ENCODE results near the gene LDAH. TPM values are rescaled to one million over a fixed set of nuclear protein-coding genes. Genes with fewer than 3 reads are reported as not detected.

Gene LDAH
- total RNA-seq (2014; rRNA removed; shearing (Covaris generic)), result 22.5 and 25.4 TPM in 2 replicates

GRCh38 chr2:20822535-20823490 is at the start of gene LDAH:
TSS of gene LDAH (minus strand) at chr2:20823101. CDS start at chr2:20801463, 21,638 bp downstream.
- peak; percentile 92 for DNase-seq
- peak within 1 kb of the TSS; percentile 90 for H3K4me3 ChIP-seq (ENCODE audit: insufficient read depth, low read depth, low read length)
- H3K27me3 ChIP-seq (ENCODE audit: control insufficient read depth, insufficient read depth, low read length), result peaks cover 2% of the 10 kb centered on the region; the same call in 1 of the 2 replicates
- no peaks in the 10 kb centered on the region for H3K36me3 ChIP-seq (replicated peaks; ENCODE audit: control insufficient read depth, insufficient read depth, low read length)

DNA sequence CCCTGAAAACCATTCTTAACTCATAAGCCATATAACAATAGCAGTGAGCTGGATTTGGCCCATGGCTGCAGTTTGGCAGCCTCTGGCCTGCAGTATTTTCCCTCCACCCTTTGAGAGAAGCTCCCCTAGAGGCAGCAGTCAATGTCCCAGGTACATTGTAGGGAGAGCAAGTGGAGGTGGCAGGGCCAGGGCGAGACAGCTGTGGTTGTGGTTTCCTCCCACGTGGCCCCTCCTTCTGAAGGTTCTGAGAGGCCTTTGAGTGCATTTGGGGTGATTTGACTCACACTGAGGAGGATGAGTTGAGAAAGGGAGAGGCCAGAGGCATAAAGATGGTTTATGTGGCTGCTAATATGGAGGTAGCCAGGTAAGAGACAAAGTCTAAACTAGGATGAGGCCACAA is 45.5 kb upstream of the LDAH start:
- Histone ChIP-seq H3K4me3 (ENCODE audit: insufficient read depth, low read depth, low read length) (no peak overlapping the region), H3K36me3 (replicated peaks; ENCODE audit: control insufficient read depth, insufficient read depth, low read length) (no peaks in the 10 kb centered on the region), H3K27me3 (ENCODE audit: control insufficient read depth, insufficient read depth, low read length) (no peaks in the 10 kb centered on the region)
- DNase-seq, result no peak

GRCh38 chr2:20862850-20863249 is 39.9 kb upstream of the LDAH start:
- no peaks in the 10 kb centered on the region for H3K36me3 ChIP-seq (replicated peaks; ENCODE audit: control insufficient read depth, insufficient read depth, low read length)
- no peak overlapping the region for H3K4me3 ChIP-seq (ENCODE audit: insufficient read depth, low read depth, low read length)
- DNase-seq, result no peak
- no peaks in the 10 kb centered on the region; the same call in 1 of the 2 replicates for H3K27me3 ChIP-seq (ENCODE audit: control insufficient read depth, insufficient read depth, low read length)

GRCh38 chr2:20855456-20855855 is 32.6 kb upstream of the LDAH start:
- DNase-seq, result no peak
- H3K4me3 ChIP-seq (ENCODE audit: insufficient read depth, low read depth, low read length), result no peak overlapping the region
- no peaks in the 10 kb centered on the region; the same call in 1 of the 2 replicates for H3K27me3 ChIP-seq (ENCODE audit: control insufficient read depth, insufficient read depth, low read length)
- H3K36me3 ChIP-seq (replicated peaks; ENCODE audit: control insufficient read depth, insufficient read depth, low read length), result no peaks in the 10 kb centered on the region

GRCh38 chr2:20852670-20853069 is 29.8 kb upstream of the LDAH start:
- Histone ChIP-seq H3K4me3 (ENCODE audit: insufficient read depth, low read depth, low read length) (no peak overlapping the region), H3K36me3 (replicated peaks; ENCODE audit: control insufficient read depth, insufficient read depth, low read length) (no peaks in the 10 kb centered on the region), H3K27me3 (ENCODE audit: control insufficient read depth, insufficient read depth, low read length) (no peaks in the 10 kb centered on the region; the same call in 1 of the 2 replicates)
- DNase-seq, result no peak

DNA sequence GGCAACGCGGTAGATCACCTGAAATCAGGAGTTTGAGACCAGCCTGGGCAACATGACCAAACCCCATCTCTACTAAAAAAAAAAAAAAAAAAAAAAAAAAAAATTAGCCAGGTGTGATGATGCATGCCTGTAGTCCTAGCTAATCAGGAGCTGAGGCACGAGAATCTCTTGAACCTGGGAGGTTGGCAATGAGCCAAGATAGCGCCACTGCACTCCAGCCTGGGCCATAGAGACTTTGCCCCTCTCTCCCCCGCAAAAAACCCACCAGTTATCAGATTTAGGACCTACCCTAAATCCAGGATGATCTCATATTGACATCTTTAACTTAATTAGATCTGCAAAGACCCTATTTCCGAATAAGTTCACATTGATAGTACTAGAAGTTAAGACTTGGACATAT is 29.2 kb upstream of the LDAH start:
- no peak for DNase-seq
- Histone ChIP-seq H3K36me3 (replicated peaks; ENCODE audit: control insufficient read depth, insufficient read depth, low read length) (no peaks in the 10 kb centered on the region), H3K4me3 (ENCODE audit: insufficient read depth, low read depth, low read length) (no peak overlapping the region), H3K27me3 (ENCODE audit: control insufficient read depth, insufficient read depth, low read length) (no peaks in the 10 kb centered on the region; the same call in 1 of the 2 replicates)

DNA sequence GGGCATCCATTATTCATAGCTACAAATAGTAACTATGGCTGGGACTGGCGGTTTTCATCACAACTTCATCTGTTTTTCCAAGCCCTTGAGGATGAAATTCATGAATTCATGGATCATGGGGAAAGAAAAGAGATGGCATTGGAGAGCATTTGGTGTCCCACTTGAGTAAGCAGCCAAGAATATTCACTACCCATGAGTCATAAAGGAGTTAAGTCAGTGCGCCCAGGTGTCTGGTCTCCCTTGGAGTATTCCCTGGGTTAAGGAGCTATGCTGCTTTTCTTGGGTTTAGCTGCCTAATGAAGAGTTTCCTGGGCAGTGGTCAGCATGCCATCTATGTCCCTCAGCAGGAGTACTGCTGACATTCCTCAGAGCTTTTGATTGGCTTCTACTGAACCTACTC is 21.3 kb upstream of the LDAH start:
- DNase-seq, result no peak
- H3K27me3 ChIP-seq (ENCODE audit: control insufficient read depth, insufficient read depth, low read length), result no peaks in the 10 kb centered on the region; the same call in 1 of the 2 replicates
- no peak overlapping the region for H3K4me3 ChIP-seq (ENCODE audit: insufficient read depth, low read depth, low read length)
- H3K36me3 ChIP-seq (replicated peaks; ENCODE audit: control insufficient read depth, insufficient read depth, low read length), result no peaks in the 10 kb centered on the region

GRCh38 chr2:20839052-20839451 is 16.2 kb upstream of the LDAH start:
- Histone ChIP-seq H3K27me3 (ENCODE audit: control insufficient read depth, insufficient read depth, low read length) (no peaks in the 10 kb centered on the region; the same call in 1 of the 2 replicates), H3K4me3 (ENCODE audit: insufficient read depth, low read depth, low read length) (no peak overlapping the region), H3K36me3 (replicated peaks; ENCODE audit: control insufficient read depth, insufficient read depth, low read length) (no peaks in the 10 kb centered on the region)
- DNase-seq, result no peak

DNA sequence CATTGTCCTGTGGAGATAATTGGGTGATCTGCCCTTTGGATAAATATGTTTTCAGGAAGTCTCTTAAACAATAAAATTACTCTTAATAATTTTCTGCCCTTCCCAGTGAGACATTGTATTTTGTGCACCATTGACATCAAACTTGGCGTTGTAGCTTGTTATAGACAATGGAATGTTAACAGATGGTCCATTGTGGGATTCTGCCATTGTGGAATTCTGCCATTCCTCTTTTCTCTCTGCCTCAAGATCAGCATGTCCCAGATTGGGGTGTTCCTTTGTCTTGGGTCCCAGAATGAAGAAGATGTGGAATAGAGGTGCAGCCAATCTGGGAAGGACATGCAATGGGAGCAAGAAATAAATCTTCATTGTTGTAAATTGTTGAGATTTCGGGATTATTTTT is 15.1 kb upstream of the LDAH start:
- no peaks in the 10 kb centered on the region; the same call in 1 of the 2 replicates for H3K27me3 ChIP-seq (ENCODE audit: control insufficient read depth, insufficient read depth, low read length)
- H3K36me3 ChIP-seq (replicated peaks; ENCODE audit: control insufficient read depth, insufficient read depth, low read length), result no peaks in the 10 kb centered on the region
- no peak for DNase-seq
- no peak overlapping the region for H3K4me3 ChIP-seq (ENCODE audit: insufficient read depth, low read depth, low read length)

- H3K27me3 ChIP-seq (ENCODE audit: control insufficient read depth, insufficient read depth, low read length), result no peaks in the 10 kb centered on the region; the same call in 1 of the 2 replicates
- no peak overlapping the region for H3K4me3 ChIP-seq (ENCODE audit: insufficient read depth, low read depth, low read length)
- no peaks in the 10 kb centered on the region for H3K36me3 ChIP-seq (replicated peaks; ENCODE audit: control insufficient read depth, insufficient read depth, low read length)
- no peak for DNase-seq
Observed at GRCh38 chr2:20836521-20836920, 13.6 kb upstream of the LDAH start.

DNA sequence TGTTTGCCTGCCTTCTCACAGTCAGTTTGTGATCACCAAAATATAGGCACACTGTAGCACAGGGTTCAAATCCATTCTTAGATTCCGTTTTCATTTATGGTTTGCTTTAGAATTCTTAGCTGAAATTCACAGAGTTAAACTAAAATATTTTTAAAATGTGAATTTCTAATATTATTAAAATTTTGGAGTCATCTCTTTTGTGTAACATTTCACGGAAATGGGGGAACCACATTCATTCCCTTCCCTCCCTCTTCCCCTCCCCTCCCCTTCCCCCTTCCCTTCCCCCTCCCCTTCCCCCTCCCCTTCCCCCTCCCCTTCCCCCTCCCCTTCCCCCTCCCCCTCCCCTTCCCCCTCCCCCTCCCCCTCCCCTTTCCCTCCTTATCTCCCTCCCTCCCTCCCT is 11.4 kb upstream of the LDAH start:
- H3K27me3 ChIP-seq (ENCODE audit: control insufficient read depth, insufficient read depth, low read length), result peaks cover 2% of the 10 kb centered on the region; the same call in 1 of the 2 replicates
- no peak overlapping the region for H3K4me3 ChIP-seq (ENCODE audit: insufficient read depth, low read depth, low read length)
- no peak for DNase-seq
- H3K36me3 ChIP-seq (replicated peaks; ENCODE audit: control insufficient read depth, insufficient read depth, low read length), result no peaks in the 10 kb centered on the region

DNA sequence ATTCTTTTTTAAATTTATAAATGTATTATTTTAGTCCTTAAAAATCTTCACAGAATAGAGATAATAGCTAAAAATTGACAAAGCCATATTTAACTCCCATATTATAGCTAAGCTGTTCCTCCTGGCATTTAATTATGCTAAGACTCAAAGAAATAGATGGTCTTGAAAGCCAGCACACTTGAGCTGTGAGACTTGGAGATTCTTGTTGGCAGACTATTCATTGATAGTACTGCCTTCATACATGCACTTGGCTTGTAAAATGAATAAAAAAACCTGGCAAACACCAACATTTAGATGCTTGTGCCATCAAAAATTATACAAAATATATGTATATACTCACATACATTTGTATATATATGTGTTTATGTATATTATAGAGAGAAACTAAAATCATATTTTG is 9.7 kb upstream of the LDAH start:
- DNase-seq, result no peak
- H3K36me3 ChIP-seq (replicated peaks; ENCODE audit: control insufficient read depth, insufficient read depth, low read length), result no peaks in the 10 kb centered on the region
- no peak overlapping the region for H3K4me3 ChIP-seq (ENCODE audit: insufficient read depth, low read depth, low read length)
- peaks cover 2% of the 10 kb centered on the region; the same call in 1 of the 2 replicates for H3K27me3 ChIP-seq (ENCODE audit: control insufficient read depth, insufficient read depth, low read length)

- Histone ChIP-seq H3K27me3 (ENCODE audit: control insufficient read depth, insufficient read depth, low read length) (peaks cover 2% of the 10 kb centered on the region; the same call in 1 of the 2 replicates), H3K36me3 (replicated peaks; ENCODE audit: control insufficient read depth, insufficient read depth, low read length) (no peaks in the 10 kb centered on the region)
- no peak for DNase-seq
Observed at GRCh38 chr2:20829861-20830260, 7.0 kb upstream of the LDAH start.

DNA sequence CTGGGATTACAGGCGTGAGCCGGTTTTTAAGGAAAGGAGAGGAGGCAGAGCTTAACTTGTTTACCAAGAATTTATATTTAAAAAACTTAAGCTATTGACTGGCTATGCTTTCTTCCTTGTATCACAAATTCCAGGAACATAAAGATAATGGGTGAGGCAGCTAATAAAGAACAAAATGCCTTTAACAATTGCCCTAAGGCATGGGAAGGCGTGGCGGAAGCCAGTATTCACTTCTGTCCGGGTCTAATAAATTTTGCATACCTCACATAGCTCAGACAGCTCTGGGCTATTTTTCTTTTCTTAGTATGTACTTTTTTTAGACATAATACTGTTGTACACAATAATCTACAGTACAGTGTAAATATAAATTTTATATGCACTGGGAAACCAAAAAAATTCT is 1.0 kb upstream of the LDAH start:
- no peak overlapping the region for H3K4me3 ChIP-seq (ENCODE audit: insufficient read depth, low read depth, low read length)
- DNase-seq, result no peak
- H3K27me3 ChIP-seq (ENCODE audit: control insufficient read depth, insufficient read depth, low read length), result peaks cover 2% of the 10 kb centered on the region; the same call in 1 of the 2 replicates
- H3K36me3 ChIP-seq (replicated peaks; ENCODE audit: control insufficient read depth, insufficient read depth, low read length), result no peaks in the 10 kb centered on the region

More at GRCh38 chr2:20829861-20830260, 7.0 kb upstream of the LDAH start:
- H3K4me3 ChIP-seq (ENCODE audit: insufficient read depth, low read depth, low read length), result no peak overlapping the region

DNA sequence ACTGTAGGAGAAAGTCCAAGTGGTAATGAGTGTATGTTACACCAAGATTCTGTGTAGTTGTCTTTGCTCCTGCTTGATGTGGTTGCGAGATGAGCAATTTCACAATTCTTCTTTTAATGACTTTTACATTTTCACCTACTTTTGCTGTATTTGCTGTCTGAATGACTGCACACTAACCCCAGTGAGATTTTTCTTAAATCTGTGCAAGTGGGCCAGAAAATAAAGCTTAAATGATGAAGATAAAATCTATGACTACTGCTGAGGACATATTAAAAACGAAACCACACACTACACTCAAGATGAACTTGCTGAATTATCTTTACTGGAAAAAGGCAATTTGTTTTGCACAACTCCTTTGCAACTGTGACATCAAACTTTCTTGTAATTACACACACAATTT is 4.1 kb downstream of the LDAH start:
- Histone ChIP-seq H3K4me3 (ENCODE audit: insufficient read depth, low read depth, low read length) (no peak overlapping the region), H3K27me3 (ENCODE audit: control insufficient read depth, insufficient read depth, low read length) (no peaks in the 10 kb centered on the region), H3K36me3 (replicated peaks; ENCODE audit: control insufficient read depth, insufficient read depth, low read length) (no peaks in the 10 kb centered on the region)
- no peak for DNase-seq
